MCF 10A (cell line): ENCODE results near the gene CSNK2A2. TPM values are rescaled to one million over a fixed set of nuclear protein-coding genes. Genes with fewer than 3 reads are reported as not detected.

Source experiments
- BruUV-seq: library from RNA; stranded (reverse); fragments of 400-500 nt; replicated peaks from 2 replicates; lab custom pipeline; 2021; lab: Mats Ljungman, UMichigan
- CTCF ChIA-PET: fragments of 300-600 bp; sonication (Branson Sonifier 250); formaldehyde crosslinking; extraction: SDS; loops from one replicate; lab custom pipeline; 2021; ENCODE audit warnings: antibody characterized with exemption, inconsistent platforms; lab: Yijun Ruan, JAX
- POLR2A ChIA-PET: fragments of 300-600, 350-650 bp; sonication (Branson Sonifier 250); formaldehyde crosslinking; extraction: SDS; loops from one replicate; lab custom pipeline; 2020; ENCODE audit warnings: antibody characterized with exemption, inconsistent platforms; lab: Yijun Ruan, JAX
- DNase-seq: peaks from one replicate; pipeline ENCODE4 v3.0.0-alpha.2; 2018; ENCODE audit not compliant: unreplicated experiment
- H3K27ac Mint-ChIP-seq: one replicate; pipeline ENCODE4 v1.8.0; 2022; ENCODE audit warnings: mild to moderate bottlenecking, low read depth, mixed read lengths; ENCODE audit not compliant: unreplicated experiment
- H3K27me3 Mint-ChIP-seq: one replicate; pipeline ENCODE4 v1.8.0; 2022; ENCODE audit warnings: mixed read lengths; ENCODE audit not compliant: insufficient read depth, unreplicated experiment
- H3K36me3 Mint-ChIP-seq: one replicate; pipeline ENCODE4 v1.8.0; 2022; ENCODE audit warnings: mild to moderate bottlenecking, moderate library complexity, mixed read lengths; ENCODE audit not compliant: insufficient read depth, unreplicated experiment
- H3K4me1 Mint-ChIP-seq: one replicate; pipeline ENCODE4 v1.8.0; 2022; ENCODE audit warnings: mixed read lengths; ENCODE audit not compliant: insufficient read depth, unreplicated experiment
- H3K4me3 Mint-ChIP-seq: one replicate; pipeline ENCODE4 v1.8.0; 2022; ENCODE audit warnings: mild to moderate bottlenecking, moderate library complexity, mixed read lengths; ENCODE audit not compliant: unreplicated experiment
- H3K9me3 Mint-ChIP-seq: one replicate; pipeline ENCODE4 v1.8.0; 2022; ENCODE audit warnings: mixed read lengths; ENCODE audit not compliant: unreplicated experiment
- CTCF ChIP-seq: fragments of 200-600 bp; IDR thresholded peaks from one replicate; pipeline ENCODE4 v1.8.0; 2022; ENCODE audit warnings: antibody characterized with exemption, mild to moderate bottlenecking; ENCODE audit not compliant: unreplicated experiment
- intact Hi-C: fragments of 100-400 bp; cut with micrococcal nuclease; formaldehyde crosslinking; loops from 2 replicates; pipeline ENCODE4 v1.14.1; 2022
- total RNA-seq: library from RNA; stranded (reverse); gene quantifications from 2 replicates; pipeline ENCODE4 v1.2.3, GENCODE V29; 2022

Gene CSNK2A2
- total RNA-seq, 1 experiment from 2014 or later: 97.2 TPM

- intact Hi-C loops: no loop called here
- Mint-ChIP-seq H3K27ac (no peak overlapping the region), H3K4me1 (peaks cover 7% of the 10 kb centered on the region), H3K36me3 (peaks cover 5% of the 10 kb centered on the region), H3K4me3 (no peak overlapping the region), H3K27me3 (peaks cover 63% of the 10 kb centered on the region), H3K9me3 (no peaks in the 10 kb centered on the region)
- DNase-seq: no peak
- no TSS peak for BruUV-seq
- POLR2A ChIA-PET: no interaction called here
- CTCF ChIA-PET: interaction anchor here (0.6 kb wide), 1 partner anchor 22 kb away, joined by 3 read pairs; no protein-coding TSS in a partner anchor
- TF ChIP-seq CTCF: no peak
These were observed 20.9 kb upstream of the CSNK2A2 start for GRCh38 chr16:58218786-58219185.

GRCh38 chr16:58217311-58217925 is 19.5 kb upstream of the CSNK2A2 start:
- CTCF ChIA-PET: no interaction called here
- no TSS peak for BruUV-seq
- H3K4me3 Mint-ChIP-seq: no peak overlapping the region
- no peak overlapping the region for H3K27ac Mint-ChIP-seq
- H3K4me1 Mint-ChIP-seq: peaks cover 3% of the 10 kb centered on the region
- no peaks in the 10 kb centered on the region for H3K9me3 Mint-ChIP-seq
- no peaks in the 10 kb centered on the region for H3K36me3 Mint-ChIP-seq
- POLR2A ChIA-PET: no interaction called here
- no peak for TF ChIP-seq CTCF
- DNase-seq: no peak
- intact Hi-C loops: no loop called here
- H3K27me3 Mint-ChIP-seq: peaks cover 77% of the 10 kb centered on the region

- intact Hi-C loops: no loop called here
- Mint-ChIP-seq H3K27ac (no peak overlapping the region), H3K4me3 (no peak overlapping the region), H3K9me3 (no peaks in the 10 kb centered on the region), H3K36me3 (no peaks in the 10 kb centered on the region), H3K4me1 (no peaks in the 10 kb centered on the region), H3K27me3 (peaks cover 77% of the 10 kb centered on the region)
- no TSS peak for BruUV-seq
- DNase-seq: no peak
- CTCF ChIA-PET: no interaction called here
- POLR2A ChIA-PET: no interaction called here
- TF ChIP-seq CTCF: no peak
These were observed 15.1 kb upstream of the CSNK2A2 start for GRCh38 chr16:58212824-58213655.

GRCh38 chr16:58211846-58212245 is 13.9 kb upstream of the CSNK2A2 start:
- intact Hi-C loops: no loop called here
- no TSS peak for BruUV-seq
- DNase-seq: no peak
- Mint-ChIP-seq H3K4me3 (no peak overlapping the region), H3K9me3 (no peaks in the 10 kb centered on the region), H3K36me3 (no peaks in the 10 kb centered on the region), H3K27ac (no peak overlapping the region), H3K27me3 (peaks cover 65% of the 10 kb centered on the region), H3K4me1 (no peaks in the 10 kb centered on the region)
- ChIA-PET CTCF (interaction anchor here (0.6 kb wide), 2 partner anchors 15 to 1343 kb away, joined by 3 read pairs; no protein-coding TSS in a partner anchor), POLR2A (interaction anchor here (0.6 kb wide), 1 partner anchor 249 kb away, joined by 3 read pairs; no protein-coding TSS in a partner anchor)
- no peak for TF ChIP-seq CTCF
